Measurements from ENCODE around the gene MLH3.
"Not testable (repeated sequence)": the region's sequence is repeated elsewhere in the genome, so short reads cannot be mapped to it uniquely, and the experiment has no call there.

Gene MLH3

DNA sequence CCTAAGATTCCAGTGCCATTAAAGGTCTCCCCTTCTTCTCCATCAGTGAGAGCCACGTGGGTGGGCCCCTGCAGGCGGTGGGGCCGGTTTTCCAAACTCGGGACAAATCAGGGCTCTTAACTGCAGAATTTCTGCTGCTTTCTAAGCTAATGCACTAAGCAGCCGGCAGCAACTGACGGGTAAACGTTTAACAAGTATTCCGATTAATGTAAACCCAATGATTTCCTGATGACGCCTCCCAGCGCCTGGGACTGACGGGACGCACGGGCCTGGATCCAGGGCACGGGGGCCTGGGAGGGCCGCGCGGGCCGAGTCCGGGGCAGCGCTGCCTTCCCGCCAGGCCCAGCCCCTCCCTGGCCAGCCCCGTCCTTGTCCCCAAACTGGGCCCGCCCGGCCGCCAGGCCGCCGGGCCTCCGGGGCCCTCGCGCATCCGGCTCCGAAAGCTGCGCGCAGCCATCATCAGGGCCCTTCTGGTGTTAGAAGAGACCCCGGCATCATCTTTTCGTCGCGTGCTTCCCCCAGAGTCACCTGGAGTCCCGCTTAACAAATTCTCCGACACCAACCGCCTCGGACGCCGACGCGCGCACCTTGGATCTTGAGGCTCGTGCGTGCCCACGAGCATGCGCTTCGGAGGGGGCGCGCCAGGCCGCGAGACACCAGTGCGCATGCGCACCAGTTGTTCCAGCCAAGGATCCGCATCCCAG, at the start of gene MLH3:
Gene MLH3, minus strand, starts transcription at position 616 of the 704 bp plus-strand sequence. CDS start 1,812 bp downstream, outside the sequence.
- peak; percentile 76 for DNase-seq

DNA sequence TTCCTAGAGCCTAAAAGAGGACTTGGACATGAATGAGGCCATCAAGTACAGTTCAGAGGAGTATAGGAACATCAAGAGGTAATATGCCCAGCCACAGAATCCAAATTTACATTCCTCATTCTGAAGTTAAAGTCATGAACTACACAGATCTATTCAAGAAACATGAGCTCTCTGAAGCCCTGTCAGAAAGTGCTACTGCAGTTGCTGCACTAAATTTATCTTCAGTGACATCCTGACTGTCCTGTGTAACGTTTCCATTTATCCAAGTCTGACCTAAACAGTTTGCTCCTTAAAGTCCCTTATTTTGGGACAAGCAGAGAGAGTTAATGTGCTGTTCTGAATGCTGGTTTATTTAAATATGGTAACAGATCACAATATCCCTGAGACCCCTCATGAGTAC, 47.4 kb upstream of the MLH3 start:
- DNase-seq, result no peak

DNA sequence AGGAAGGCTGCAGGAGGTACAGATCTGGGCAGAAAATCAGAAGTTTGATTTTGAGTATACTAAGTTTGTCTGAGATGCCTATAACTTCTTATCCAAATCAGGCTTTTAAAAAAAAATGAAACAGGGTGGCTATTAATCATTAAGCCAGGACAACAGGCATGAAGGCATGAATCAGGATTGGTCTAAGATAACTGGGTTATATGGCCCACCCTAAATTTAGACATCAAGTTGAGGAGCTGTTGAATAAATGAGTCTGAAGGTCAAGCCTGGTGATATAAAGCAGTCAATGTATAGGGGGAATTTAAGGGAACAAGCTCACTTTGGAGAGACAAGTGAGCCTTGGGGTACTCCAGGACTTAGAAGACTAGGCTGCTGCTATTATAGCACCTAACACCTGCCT, 46.9 kb upstream of the MLH3 start:
- DNase-seq, result no peak

DNA sequence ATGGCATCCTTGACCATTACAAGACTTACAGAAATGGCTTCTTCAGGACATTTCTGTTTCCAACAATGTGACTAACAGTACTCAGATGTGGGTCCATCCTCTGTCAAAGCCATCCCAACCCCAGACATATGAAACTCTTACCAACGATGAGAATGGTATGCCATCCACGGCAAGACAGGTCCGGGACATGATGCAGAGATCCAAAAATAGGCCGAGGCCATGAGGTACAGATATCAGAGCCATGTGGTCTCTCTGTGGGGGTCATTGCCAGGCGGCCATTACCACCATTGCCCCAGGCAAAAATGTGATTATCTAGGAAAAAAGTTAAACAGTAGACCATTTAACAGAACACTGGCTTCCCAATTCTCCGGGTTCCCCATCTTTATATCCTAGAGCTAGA, 45.7 kb upstream of the MLH3 start:
- no peak for DNase-seq

DNA sequence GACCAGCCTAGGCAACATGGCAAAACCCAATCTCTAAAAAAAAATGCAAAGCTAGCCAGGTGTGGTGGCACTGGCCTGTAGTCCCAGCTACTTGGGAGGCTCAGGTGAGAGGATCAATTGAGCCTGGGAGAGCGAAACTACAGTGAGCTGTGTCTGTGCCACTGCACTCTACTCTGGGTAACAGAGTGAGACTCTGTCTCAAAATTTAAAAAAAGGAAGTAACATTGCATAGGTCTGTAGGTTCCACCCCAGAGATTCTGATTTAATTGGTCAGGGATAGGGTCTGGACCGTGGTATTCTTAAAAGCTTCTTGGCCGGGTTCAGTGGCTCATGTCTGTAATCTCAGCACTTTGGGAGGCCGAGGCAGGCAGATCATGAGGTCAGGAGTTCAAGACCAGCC, 44.4 kb upstream of the MLH3 start:
- no peak for DNase-seq

DNA sequence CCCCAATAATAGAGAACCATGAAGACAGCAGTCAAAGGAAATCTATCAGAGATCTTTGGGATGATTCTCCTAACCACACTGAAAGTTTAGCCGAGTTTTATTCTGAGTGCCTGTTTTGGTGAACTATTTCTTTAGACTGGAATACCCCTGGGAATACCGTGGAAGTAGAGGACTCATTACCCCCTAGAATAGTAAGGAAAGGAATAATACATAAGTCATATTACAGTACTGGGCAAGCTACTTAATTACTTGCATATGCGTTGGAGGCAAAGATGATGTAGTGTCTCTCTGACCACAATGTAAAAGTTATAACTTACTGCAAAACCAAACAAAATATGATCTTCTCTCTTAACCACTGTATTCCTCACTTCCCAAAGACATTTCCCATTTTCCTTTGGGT, 43.6 kb upstream of the MLH3 start:
- DNase-seq, result no peak

DNA sequence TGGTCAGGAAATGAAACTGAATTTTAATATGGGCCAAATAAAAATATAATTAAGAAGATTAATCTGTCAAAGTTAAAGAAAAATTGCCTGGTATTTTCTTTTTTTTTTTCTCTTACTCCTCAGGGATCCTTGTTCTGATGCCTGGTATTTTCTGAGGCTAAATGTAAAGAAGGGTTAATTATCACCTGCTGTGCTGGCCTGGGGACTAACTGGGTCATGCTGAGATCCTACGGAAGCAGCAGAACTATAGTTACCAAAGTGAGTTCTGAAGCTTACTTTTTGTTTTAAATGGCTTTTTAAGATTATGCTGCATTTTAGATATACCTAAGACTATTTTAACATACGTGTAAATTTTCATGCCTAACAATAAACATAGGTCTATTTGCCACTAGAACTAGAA, 41.4 kb upstream of the MLH3 start:
- DNase-seq, result no peak

DNA sequence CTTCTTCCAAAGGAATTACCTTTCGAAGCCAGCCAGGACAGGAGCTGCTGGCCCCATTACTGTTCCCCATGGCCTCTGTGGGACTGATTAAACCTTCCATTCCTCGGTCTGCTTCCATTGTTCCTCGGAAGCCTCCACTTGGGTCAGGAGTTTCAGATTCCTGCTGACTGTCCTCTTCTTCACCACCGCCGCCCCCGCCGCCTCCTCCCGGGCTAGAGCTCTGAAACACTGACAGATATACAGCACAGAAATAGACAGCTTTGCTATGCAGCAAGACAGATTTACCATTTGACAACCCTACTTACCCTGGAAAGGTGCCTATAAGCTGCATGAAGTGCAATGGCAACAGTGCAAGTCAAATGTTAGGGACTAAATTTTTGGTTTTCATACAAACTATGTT, 40.0 kb upstream of the MLH3 start:
- DNase-seq, result no peak

DNA sequence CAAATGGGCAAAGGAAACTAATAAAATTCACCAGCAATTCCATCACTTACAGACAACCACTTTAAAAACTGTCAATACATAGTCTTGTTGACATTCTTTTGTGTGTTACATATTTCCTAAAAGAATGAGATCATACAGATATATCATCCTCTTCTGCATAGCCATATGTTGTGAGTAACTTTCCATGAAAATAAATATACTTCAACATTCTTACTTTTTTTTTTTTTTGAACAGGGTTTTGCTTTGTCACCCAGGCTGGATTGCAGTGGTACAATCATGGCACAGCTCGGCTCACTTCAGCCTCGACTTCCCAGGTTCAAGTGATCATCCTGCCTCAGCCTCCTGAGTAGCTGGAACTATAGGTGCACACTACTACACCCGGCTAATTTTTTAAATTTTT, 39.1 kb upstream of the MLH3 start:
- no peak for DNase-seq

DNA sequence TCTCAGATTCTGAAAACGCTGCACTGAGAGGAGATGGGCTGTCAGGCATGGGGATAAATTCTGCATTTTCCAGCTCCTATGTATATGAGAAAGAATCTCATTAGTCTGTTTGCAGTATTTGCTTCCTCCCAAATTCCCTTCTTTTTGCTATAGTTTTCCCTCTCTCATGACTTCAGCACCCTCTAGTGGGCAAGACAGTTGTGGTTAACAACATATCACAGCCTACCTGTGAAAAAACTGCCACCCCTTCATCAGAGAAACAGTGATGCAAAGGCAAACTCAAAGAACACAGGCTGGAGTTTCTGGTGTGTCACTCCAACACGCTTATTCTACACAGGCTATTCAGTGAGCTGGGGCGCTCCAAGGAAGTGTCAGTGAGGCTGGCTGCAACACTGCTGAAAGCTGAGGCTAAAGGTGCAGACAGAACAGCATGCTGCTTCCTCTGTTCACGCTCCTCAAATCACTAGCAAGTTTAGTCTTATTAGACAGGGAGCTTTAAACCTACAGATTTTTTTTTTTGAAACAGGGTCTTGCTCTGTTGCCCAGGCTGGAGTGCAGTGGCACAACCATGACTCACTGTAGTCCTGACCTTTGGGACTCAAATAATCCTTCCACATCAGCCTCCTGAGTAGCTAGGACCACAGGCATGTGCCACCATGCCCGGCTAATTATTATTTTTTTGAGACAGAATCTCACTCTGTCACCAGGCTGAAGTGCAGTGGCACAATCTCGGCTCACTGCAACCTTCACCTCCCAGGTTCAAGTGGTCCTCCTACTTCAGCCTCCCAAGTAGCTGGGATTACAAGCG, 37.5 kb upstream of the MLH3 start:
- no peak for DNase-seq

DNA sequence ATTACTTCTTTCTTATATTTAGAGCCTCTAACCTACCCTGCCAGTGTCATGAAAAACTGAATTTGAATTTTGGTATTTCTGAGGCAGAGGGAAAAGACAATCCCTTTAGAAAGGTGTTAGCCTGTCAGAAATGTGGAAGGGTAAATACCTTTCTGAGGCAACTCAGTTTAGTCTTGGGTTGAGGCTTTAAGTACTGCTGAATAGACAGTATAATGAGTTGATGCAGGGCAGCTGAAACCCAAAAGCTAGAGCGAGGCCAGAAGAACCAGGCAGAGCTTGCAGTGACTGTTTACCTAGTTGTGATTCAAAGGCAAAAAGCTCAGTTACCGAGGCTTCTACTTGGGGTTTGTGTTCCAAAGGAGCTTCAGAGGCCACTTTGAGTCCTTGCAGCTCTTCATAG, 36.9 kb upstream of the MLH3 start:
- no peak for DNase-seq

DNA sequence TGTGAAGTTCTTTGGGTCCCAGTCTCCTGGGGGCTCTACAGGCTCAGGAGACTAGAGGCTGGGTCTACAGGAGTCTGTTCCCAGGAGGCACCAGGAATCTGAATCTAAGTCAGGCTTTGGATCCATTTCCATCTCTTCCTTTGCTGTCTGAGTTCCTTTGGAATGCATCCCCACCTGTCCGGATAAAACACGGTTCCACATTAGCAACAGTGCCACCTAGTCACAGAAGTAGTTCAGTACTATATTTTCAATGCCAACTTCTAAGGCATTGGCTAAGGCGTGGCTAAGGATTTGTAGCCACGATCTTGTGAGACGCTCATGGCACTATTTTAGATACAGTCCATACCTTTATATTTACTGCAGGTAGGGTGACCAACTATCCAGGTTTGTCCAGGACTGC, 33.2 kb upstream of the MLH3 start:
- DNase-seq, result no peak

DNA sequence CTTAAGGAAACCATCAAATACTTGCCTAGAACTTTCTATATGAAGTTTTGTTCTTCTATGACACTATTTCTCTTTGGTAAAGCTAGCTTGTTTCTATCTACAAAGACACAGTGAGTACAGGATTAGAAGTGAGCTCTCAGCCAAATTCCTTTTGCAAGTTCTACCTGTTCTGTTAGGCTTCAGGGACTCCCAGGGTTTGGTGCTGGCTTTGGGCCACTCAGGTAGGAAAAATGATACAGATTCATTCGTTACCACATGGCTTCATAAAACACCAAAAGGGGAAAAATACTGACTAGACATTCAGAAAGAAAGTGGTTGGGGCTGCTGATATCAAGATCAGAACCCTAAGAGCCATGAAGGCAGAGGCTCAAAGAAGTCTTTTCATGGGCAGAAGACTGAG, 32.0 kb upstream of the MLH3 start:
- no peak for DNase-seq

DNA sequence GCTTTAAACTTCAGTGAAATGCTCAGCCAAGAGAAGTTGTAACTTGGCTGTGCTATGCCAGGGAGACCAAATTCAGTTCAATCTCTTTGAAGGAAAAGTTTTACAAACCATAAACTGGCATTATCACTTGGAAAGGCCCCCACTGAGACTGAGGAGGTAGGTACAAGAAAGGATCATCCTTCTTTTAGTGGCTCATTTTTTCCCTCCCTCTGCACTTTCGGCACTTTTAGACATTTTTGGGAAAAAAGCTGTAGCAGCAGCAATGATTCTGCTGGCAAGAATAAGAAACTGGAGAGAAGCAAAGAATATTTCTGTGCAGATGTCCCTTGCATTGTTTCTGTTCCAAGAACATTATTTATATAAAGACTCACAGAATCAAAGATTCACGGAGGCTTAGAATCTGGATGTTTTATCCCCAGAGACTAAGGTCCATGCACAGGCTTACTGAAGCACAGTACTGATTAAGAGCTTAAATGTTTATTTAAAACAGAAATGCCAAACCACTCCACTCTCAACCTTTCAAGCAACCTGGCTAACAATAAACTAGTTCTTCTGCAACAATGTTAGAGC, 30.5 kb upstream of the MLH3 start:
- DNase-seq, result no peak

DNA sequence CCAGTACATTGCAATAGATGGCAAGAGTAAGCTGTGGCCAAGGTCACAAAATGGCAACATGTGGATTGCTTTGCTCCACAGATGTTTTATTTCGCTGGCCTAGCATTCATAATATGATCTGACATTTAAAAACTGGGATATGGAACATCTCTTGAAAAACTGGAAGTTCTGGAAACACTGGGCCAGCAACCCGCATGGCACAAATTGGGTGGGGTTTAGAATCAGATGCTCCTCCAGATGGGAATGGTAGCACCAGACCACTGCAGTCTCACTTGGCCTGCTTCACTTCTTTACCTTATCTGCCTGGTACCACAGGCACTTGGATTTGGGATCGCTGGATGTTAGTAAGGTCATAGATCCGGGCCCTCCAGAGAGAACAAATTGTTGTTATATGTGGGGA, 28.3 kb upstream of the MLH3 start:
- no peak for DNase-seq

DNA sequence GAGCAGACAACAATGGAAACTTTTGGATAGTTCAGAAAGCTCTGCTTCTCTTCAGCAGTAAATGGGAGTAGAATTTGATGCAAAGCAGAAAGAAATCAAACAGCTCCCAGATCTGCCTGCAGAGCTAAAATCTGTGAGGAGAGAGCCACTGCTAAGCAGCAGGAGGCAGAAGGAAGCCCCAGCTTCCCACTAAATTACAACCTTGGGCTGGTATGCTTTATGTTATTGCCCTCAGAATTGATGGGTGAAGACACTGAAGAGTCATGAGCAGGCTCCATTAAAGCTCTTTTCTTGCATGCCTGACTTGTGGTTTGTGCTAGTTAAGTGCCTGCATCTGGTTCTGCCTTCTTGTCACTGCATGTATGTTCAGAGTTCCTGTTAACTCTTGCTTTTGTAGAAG, 26.5 kb upstream of the MLH3 start:
- DNase-seq, result no peak

DNA sequence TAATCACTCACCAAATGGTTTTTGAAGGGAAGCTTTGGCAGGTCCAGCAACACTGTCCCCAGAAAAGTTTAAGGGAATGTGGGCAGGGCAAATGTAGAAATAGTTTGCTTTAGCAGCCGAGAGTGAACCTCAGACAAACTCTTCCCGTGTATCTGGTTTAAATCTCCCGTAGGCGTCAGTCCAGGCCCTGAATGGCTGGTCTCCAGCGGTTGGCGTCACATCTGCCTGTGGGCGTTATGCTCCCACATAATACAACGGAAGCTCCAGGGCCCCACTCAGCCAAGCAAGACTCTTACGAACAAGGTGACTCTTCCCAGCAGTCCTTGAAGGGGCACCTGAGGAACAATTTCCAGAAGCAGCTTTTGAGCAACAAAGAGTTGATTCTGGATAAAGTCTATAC, 19.1 kb upstream of the MLH3 start:
- no peak for DNase-seq

DNA sequence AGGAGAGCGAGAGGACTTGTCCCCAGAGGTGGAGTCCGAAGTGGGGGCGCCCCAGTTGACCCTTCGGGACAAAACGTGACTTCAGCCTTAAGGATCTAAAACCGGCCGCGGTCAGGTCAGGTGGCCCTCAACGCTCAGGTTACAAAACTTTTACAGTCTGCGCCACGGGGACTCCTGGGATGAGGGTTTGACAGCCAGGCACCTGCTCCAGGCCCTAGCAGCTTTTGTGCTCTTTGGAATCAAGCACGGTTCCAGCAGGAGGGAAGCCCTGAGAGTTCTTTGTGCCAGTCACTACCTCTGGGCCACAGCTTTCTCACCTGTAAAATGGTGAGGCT, 18.5 kb upstream of the MLH3 start:
- no peak for DNase-seq

DNA sequence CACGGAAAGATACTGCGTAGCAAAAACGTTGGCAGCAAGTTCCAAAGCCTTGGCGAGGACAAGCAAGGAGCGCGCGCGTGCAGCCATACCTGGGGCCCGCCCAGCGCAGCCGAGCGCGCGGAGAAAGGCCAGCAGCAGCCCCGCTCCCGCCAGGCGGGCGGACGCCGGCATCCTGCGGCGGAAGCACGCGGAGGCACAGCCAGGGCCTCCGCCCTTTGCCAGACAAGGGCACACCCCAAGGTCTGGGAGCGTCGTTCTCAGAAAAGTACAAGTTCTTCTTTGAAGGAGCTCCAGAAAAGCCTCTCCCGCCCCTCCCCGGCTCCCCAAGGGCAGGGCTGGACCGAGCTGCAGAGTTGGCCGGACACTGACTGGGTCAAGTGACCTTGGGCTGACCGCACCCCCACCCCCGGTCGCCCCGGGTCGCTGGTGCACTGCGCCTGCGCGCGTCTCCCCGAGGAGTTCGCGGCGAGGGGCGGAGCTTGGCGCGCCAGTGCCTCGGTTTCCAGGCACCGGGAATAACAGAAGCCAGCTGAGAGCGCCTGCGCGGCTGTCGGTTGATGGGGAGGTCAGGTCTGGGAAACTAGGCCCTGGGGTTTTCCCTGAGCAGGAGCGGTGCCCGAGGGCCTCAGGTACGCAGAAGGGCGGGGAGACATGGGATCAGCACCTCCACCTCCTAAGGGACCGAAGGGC, 18.0 kb upstream of the MLH3 start, which contains the start of gene ZC2HC1C:
Gene ZC2HC1C, plus strand, starts transcription at position 521 of the 690 bp plus-strand sequence. CDS start 933 bp downstream, outside the sequence.
- DNase-seq, result peak; percentile 85

DNA sequence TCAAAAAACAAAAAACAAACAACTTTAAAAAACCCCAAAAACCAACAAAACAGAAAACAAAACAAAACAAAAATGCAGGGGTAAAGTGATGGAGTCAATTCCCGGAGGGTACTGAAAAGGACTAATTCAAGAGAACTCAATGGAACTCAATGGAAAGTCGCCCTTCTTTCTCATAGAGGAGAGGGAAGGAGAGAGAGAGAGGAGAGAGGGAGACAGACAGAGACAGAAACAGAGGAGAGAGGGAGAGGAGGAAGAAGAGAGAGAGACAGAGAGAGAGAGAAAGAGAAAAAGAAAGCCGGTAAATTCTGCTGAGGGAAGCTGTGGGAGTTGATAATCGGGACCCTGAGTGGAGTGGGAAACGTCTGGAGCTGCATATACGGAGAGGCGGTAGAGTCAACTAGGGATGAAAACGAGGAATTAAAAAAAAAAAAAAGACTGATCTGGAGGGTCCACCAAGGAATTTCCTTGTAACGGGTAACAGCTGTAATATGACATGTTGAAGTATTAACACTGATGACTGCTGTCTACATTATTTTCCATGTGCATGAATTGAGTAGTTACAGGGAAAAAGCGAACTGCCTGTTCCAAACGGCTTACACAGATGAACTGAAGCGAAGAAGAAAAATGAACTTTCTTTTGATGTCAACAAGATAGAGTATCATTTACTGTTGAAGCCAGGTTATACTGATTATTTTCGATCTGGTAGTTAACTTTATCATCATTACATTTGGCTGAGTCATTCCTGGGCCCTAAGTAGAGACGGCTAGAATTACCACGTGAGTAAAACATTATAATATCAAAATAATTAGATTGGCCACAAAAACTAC, 17.2 kb upstream of the MLH3 start:
- DNase-seq, result no peak

DNA sequence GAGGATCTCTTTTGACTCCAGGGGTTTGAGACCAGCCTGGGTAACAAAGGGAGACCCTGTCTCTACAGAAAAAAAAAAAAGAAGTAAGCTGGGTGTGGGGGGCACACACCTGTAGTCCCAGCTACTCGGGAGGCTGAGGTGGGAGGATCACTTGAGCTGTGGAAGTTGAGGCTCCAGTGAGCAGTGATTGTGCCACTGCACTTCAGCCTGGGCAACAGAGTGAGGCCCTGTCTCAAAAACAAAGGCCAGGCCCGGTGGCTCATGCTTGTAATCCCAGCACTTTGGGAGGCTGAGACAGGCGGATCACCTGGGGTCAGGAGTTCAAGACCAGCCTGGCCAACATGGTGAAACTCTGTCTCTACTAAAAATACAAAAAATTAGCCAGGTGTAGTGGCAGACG, 16.5 kb upstream of the MLH3 start:
- DNase-seq, result not testable (repeated sequence)

DNA sequence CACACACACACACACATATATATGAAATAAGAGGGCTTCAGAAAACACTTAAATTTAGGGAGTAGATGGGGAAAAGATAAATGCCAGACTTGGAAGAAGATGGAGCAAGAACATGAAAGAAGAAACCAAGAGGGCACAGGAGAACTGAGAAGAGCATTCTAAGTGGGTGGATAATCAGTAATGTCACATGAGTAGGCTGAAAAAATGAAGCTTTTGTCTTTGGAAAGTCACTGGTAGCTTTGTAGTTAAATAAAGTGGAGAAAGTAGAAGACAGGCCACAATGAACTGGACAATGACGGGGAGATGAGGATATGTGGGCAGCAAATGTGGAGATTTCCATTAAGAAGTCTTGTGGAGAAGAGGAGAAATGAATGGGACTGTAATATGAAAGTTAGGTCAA, 15.9 kb upstream of the MLH3 start:
- no peak for DNase-seq

DNA sequence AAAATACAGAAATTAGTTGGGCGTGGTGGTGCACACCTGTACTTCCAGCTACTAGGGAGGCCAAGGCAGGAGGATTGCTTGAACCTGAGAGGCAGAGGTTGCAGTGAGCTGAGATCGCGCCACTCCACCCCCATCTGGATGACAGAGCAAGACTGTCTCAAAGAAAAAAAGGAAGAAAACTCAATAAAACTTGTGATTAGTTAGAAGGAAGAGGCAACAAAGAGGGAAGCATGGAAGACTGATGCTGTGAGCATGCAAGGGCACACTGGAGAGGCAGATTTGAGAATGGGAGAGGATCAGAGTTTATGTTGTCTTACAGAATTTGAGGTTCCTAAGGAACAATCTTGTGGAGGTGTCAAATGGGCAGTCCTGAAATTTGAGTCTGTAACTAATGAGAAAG, 15.4 kb upstream of the MLH3 start:
- no peak for DNase-seq

All from NCI-H1048 (cell line).